HG02885 (cell line): ENCODE measurements around the gene DSCAM.

Source experiments
- ATAC-seq: cut with Tn5 transposase; IDR thresholded peaks from one replicate; pipeline ENCODE4 v1.9.1; 2021; ENCODE audit warnings: mild to moderate bottlenecking; ENCODE audit not compliant: unreplicated experiment, poor library complexity

The DSCAM gene

DNA sequence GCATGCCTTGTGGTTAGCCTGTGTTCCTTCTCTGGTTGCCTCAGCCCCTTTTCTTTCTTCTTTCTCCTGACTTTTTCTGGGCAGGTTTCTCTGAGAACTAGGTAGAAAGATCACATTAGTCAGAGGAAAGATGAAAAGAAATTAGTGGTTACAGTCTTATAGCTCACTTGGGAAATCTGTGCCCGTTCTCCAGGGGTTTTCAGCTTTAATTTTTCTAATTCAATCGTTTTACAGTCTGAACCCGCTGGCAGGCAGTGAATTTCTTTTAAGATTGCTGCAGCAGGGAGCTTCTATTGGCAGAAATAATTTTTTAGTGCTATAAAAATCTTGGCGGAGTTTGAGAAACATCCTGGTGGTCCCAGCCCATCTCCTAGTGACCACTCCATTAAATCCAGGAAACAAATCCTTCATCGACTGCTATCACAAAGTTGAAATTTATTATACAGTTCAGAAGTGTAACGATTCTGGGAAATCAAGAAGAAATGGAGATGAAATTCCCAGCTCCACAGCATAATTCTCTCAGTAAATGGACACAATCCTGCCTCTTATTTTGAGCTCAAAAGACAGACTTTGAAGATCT lies 866.6 kb downstream of the DSCAM start:
- no peak for ATAC-seq

DNA sequence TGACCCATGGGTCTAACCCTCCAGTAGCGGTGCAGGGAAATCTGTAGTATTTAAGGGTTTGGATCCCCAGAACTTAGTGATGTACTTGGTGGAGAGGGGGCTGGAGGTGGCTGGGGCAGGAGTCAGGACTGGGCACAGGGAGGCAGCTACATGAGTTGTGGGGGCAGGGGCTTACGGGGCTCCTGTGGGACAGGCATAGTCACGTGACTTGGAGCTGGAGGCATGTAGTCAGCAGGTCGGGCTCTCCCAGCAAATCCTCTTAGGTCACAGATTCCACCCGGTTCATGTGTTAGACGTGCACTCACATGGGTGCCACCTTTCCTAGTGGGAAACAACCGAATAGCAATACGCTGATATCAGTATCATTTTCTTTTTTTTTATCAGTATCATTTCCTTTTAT lies 867.6 kb downstream of the DSCAM start:
- no peak for ATAC-seq

DNA sequence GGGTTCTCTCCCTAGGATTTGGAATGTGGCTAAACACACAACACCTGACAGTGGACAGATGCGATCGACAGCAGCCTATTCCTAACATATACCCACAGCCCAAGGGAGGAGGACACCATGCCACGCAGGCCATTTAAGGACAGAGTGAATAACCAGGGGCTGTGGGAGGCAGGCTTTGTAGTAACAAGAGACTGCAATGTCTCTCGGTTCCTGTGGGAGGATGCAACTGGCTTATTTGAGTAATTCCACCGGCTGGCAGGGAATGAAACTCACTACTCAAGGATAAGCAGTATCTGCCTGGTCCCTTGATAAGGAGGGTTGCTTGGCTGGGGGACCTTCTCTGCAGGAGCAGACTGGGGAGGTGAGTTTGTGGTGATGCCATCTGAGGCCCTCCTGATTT lies 870.2 kb downstream of the DSCAM start:
- ATAC-seq = no peak

DNA sequence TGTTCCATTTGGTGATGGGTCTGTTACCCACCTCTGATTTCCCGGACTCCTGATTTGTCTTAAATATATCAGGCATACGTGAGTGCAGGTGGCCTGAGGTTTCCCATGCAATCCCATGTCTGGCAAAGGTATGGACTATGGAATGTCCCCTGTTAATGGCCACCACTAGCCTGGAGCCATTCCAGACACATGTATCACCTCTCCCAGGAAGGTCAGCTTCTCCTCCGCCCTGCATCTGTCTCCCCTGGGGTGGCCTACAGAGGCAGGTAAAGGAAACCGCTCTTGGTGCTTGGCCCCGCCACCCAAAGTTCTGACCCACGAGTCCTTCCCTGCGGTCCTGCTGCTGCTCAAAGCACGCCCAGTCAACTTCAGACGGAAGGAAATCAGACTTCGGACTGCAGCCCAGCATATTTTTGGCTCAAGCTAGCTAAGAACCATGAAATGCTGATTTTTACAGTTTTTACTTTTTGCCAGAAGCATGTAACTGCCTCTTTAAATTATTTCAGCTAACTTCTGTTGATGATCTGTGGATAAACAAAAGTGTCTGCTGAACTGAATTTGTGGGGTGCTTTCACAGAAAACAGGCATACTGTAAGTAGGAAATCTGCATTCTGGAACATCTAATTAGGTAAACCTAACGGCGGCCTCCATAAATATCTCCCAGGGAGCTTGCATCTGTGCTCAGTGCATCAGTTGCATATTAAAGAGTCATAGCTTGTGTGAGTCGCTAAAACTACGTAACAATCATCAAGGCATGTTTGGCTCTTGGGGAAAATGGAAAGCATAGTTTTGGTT lies 873.8 kb downstream of the DSCAM start:
- ATAC-seq = no peak

DNA sequence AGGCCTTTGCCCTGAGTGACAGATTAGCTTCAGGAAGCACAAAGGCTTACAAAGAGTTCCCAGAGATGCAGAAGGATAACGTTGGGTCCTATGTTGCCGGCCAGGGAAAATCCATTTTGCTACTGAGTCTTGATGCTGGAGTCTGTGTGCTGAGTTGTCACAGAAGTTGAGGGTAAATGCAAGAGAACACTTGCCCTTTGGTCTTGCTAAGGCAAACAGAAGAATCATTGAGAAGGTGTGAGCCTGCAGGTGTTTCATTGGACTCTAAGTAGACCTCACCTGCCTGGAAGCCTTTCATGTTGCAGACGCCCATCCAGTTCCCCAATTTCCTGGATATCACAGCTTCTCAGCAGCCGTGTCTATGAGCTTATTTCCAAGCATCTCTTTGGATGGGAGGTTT lies 874.5 kb downstream of the DSCAM start:
- no peak for ATAC-seq

DNA sequence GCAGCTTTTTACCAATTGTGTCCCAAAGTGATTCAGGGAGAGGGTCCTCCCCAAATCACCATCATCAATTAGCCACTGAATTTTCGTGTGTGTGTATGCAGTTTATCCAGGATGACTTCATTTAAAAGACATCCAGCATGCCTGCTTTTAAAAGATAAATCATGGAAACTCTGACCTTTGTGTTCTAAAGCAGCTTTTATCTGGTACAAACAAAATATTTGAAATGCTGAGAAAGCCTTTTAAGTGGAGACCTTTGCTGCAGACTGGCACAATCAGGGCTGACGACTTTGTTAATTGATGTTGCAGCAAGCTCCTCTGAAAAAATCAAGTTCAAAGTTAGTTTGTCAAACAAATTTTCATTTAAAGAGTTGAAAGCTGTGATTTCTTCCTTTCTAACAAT lies 875.0 kb downstream of the DSCAM start:
- no peak for ATAC-seq

DNA sequence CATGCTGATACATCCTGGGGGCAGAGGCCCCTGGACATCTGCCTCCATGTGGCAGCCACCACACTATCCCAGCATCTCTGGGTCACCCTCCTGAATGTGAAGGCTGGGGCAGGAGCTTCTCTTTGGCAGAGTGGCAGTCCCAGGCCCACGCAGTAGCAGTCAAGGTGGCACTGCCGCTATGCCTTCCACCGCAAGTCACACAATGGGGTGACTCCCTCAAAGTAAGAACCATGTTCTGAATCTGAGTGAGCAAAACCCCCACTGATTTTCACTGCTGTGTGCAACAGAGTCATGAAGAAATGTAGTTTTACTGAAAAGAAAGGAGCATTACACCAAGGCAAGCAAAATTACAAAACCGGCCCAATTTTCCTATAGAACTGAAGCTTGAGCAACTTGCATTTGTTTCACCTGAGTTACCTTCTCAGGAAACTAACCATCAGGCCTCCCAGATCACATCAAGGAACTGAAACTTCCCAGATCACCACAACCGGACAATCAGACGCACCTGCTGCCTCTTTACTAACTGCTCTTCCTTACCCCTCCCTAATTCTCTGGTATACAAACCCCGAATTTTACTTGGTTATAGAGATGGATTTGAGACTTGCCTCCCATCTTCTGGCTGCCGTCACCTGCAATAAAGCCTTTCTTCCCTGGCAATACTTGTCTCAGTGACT lies 877.1 kb downstream of the DSCAM start:
- no peak for ATAC-seq

DNA sequence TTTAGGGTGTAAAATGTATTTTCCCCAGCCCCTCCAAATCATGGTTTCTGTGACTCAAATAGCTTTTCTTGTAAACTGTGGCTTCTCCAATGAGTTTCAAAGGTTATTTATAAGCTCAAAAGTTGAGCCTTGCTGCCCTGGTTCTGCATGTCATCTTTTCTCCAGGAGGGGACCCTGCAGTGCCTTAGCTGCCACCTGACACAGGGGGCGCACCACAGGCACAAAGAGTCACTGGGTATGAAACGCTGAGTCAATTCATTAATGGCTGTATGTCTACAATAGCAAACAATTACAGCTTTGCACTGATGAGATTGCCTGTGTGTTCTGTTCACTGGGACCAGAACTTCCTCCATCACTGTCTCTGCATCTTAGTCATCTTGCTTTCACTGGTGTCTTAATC lies 878.9 kb downstream of the DSCAM start:
- no peak for ATAC-seq

DNA sequence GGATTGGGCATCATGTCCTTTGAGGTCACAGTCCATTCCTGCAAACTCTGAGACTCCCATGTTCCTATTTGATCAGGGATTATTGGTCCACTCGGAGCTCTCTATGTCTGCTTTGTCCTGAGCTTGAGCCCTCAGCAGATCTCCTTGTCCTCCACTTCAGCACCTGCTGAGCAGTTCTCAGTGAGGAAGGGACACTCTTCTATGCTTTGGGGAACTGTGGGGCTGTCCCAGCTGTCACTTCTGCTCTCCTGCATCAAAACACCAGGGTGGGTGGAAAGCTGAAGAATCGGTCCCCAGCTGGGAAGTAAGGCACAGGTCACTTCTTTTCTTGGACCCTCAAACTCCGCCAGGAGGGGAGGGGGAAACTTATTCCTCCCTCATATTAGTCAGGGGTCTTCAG lies 880.2 kb downstream of the DSCAM start:
- no peak for ATAC-seq

DNA sequence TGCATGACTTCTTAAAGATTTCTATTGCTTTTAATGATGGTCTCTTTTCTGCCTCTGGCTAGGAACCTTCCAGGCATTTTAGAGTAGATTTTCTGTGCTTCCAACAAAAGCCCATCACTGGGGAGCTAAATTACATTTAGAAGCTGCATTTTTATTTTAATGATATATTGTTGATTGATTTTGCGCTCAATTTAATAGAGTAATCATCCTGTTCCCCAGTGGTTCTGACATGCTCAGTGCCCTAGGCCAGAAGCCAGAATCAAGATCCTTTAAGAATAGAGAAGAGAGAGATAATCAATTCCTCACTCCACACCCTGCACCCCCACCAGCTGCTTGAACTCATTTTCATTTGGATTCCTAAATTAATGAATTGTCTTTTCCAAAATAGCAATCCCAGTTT lies 881.9 kb downstream of the DSCAM start:
- ATAC-seq = no peak

DNA sequence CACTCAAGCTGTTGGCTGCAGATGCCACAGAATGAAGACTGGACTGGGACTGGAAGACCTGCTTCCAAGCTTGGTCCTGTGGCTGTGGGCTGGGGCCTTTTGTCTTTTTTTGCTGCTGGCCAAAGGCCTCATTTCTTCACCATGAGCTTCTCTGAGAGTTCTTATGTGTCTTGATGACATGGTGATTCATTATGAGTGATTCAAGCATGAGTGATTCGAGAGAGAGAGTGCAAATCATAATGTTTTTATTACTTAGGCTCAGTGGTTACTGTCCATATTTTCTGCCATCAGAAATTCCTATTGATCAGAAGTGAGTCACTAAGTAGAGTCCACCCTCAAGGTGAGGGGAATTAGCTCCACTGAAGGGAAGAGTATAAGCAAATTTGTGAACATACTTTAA lies 885.7 kb downstream of the DSCAM start:
- no peak for ATAC-seq
